Mesenchymal stem cell (in vitro differentiated cells and primary cell): ENCODE results near the gene GRIK4.

Experiments
- DNase-seq: peaks from one replicate; pipeline ENCODE4 v3.0.0-alpha.2; 2013
- H2AFZ ChIP-seq: one replicate; pipeline ENCODE4 v1.6.1; 2013; ENCODE audit warnings: low read depth, mild to moderate bottlenecking, control low read depth, inconsistent platforms, low read length, moderate library complexity
- H2AK5ac ChIP-seq: 2 replicates; pipeline ENCODE4 v1.6.1; 2013; ENCODE audit warnings: low read length, moderate library complexity, mild to moderate bottlenecking, inconsistent platforms; ENCODE audit not compliant: severe bottlenecking
- H2BK120ac ChIP-seq: one replicate; pipeline ENCODE4 v1.6.1; 2013; ENCODE audit warnings: low read depth, mild to moderate bottlenecking, inconsistent platforms, low read length, moderate library complexity
- H2BK12ac ChIP-seq, 2 experiments: one replicate each; pipeline ENCODE4 v1.6.1; 2013; ENCODE audit warnings: inconsistent platforms in 2 of 2, low read length in 2 of 2, mild to moderate bottlenecking in 2 of 2, moderate library complexity in 2 of 2, control low read depth in 1 of 2
- H2BK15ac ChIP-seq: one replicate; pipeline ENCODE4 v1.6.1; 2013; ENCODE audit warnings: mild to moderate bottlenecking, low read depth, inconsistent platforms; ENCODE audit not compliant: poor library complexity, severe bottlenecking
- H2BK5ac ChIP-seq: 2 replicates; pipeline ENCODE4 v1.6.1; 2013; ENCODE audit warnings: low read depth, mild to moderate bottlenecking, low read length, control low read depth, inconsistent platforms; ENCODE audit not compliant: poor library complexity, severe bottlenecking
- H3K14ac ChIP-seq, 2 experiments: one replicate each; pipeline ENCODE4 v1.6.1; 2013; ENCODE audit warnings: inconsistent platforms in 2 of 2, low read length in 2 of 2, control low read depth in 1 of 2, mild to moderate bottlenecking in 1 of 2, moderate library complexity in 1 of 2
- H3K18ac ChIP-seq, 2 experiments: one replicate each; pipeline ENCODE4 v1.6.1; 2013; ENCODE audit warnings: inconsistent platforms in 2 of 2, low read length in 2 of 2, control low read depth in 1 of 2, low read depth in 1 of 2, mild to moderate bottlenecking in 1 of 2
- H3K23ac ChIP-seq, 2 experiments: one replicate each; pipeline ENCODE4 v1.6.1; 2013; ENCODE audit warnings: inconsistent platforms in 2 of 2, low read length in 2 of 2, mild to moderate bottlenecking in 2 of 2, moderate library complexity in 2 of 2, control low read depth in 1 of 2
- H3K27ac ChIP-seq: 2 replicates; pipeline ENCODE4 v1.5.1; 2013; ENCODE audit warnings: mild to moderate bottlenecking, moderate library complexity, low read length, control low read depth, inconsistent platforms; ENCODE audit not compliant: poor library complexity, severe bottlenecking
- H3K27me3 ChIP-seq, 2 experiments: 2 replicates each; pipeline versions ENCODE4 v1.6.1 to v1.7.0; 2013; ENCODE audit warnings: low read length in 2 of 2, mild to moderate bottlenecking in 2 of 2, moderate library complexity in 2 of 2, control low read depth in 1 of 2, inconsistent platforms in 1 of 2; ENCODE audit not compliant: control insufficient read depth in 1 of 2, insufficient read depth in 1 of 2
- H3K36me3 ChIP-seq, 2 experiments: 2 replicates each; pipeline versions ENCODE4 v1.6.1 to v1.7.0; 2013; ENCODE audit warnings: low read length in 2 of 2, control low read depth in 1 of 2, inconsistent platforms in 1 of 2, low read depth in 1 of 2, mild to moderate bottlenecking in 1 of 2; ENCODE audit not compliant: insufficient read depth in 2 of 2, control insufficient read depth in 1 of 2
- H3K4ac ChIP-seq, 2 experiments: one replicate each; pipeline ENCODE4 v1.6.1; 2013; ENCODE audit warnings: inconsistent platforms in 2 of 2, low read length in 2 of 2, mild to moderate bottlenecking in 2 of 2, moderate library complexity in 2 of 2, control low read depth in 1 of 2, low read depth in 1 of 2
- H3K4me1 ChIP-seq: 2 replicates; pipeline ENCODE4 v1.6.1; 2013; ENCODE audit warnings: low read depth, low read length, control low read depth; ENCODE audit not compliant: control insufficient read depth, insufficient read depth
- H3K4me2 ChIP-seq: 2 replicates; pipeline ENCODE4 v1.6.1; 2013; ENCODE audit warnings: low read length, mild to moderate bottlenecking, inconsistent platforms; ENCODE audit not compliant: poor library complexity, severe bottlenecking
- H3K4me3 ChIP-seq, 2 experiments: 2 replicates each; pipeline versions ENCODE4 v1.5.1 to v1.7.0; 2013; ENCODE audit warnings: low read length in 2 of 2, mild to moderate bottlenecking in 2 of 2, control low read depth in 1 of 2, low read depth in 1 of 2; ENCODE audit not compliant: insufficient read depth in 1 of 2
- H3K79me1 ChIP-seq: replicated peaks from 2 replicates; pipeline ENCODE4 v1.6.1; 2013; ENCODE audit warnings: mild to moderate bottlenecking, control low read depth, low read length, inconsistent platforms; ENCODE audit not compliant: poor library complexity, severe bottlenecking
- H3K9ac ChIP-seq: 2 replicates; pipeline ENCODE4 v1.7.0; 2013; ENCODE audit warnings: mild to moderate bottlenecking, low read length, moderate library complexity
- H3K9me3 ChIP-seq: 2 replicates; pipeline ENCODE4 v1.7.0; 2013; ENCODE audit warnings: mild to moderate bottlenecking, low read length; ENCODE audit not compliant: control insufficient read depth
- H4K8ac ChIP-seq: one replicate; pipeline ENCODE4 v1.6.1; 2013; ENCODE audit warnings: inconsistent platforms, mild to moderate bottlenecking, low read length, moderate library complexity
- H4K91ac ChIP-seq: one replicate; pipeline ENCODE4 v1.6.1; 2013; ENCODE audit warnings: mild to moderate bottlenecking, low read length, inconsistent platforms
- WGBS: methylation state at CpG from one replicate; pipeline ENCODE4 v1.1.7; 2013; ENCODE audit warnings: mixed read lengths; 5-methylcytosine and 5-hydroxymethylcytosine counted together

GRIK4 gene

DNA sequence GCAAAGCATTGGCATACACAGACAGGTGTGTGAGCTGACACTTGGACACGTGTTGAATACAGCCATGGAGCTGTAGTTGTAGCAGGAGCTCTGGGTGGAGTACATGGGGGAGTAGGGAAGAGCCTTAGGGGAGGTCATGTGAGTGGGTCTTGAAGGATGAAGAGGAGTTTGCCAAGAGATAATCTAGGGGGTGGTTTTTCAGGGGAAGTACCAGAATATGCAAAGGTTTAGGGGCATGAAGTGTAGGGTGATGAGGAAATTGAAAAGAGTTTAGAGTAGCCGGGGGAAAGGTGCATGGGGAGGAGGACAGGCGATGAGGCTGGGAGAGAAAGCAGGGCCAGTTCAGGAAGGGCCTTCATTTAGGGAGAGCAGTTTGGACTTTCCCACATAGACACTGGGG, 74.5 kb downstream of the GRIK4 start:
- no peak overlapping the region for H2BK15ac ChIP-seq
- H2BK12ac ChIP-seq: no peak overlapping the region
- no peak overlapping the region for H3K14ac ChIP-seq
- H2AK5ac ChIP-seq: no peak overlapping the region
- H2BK5ac ChIP-seq: no peak overlapping the region
- H3K9ac ChIP-seq: no peak overlapping the region
- no peaks in the 10 kb centered on the region for H3K36me3 ChIP-seq
- H3K4me2 ChIP-seq: no peak overlapping the region
- no peak overlapping the region for H2BK120ac ChIP-seq
- H3K79me1 ChIP-seq: no peaks in the 10 kb centered on the region
- no peak overlapping the region for H3K4me3 ChIP-seq
- no peak overlapping the region for H2AFZ ChIP-seq
- WGBS: 68% methylated on average over 3 of the region's 3 CpGs
- no peak for DNase-seq
- H3K18ac ChIP-seq: no peak overlapping the region
- H3K23ac ChIP-seq: no peak overlapping the region
- no peak overlapping the region for H3K4ac ChIP-seq
- H3K4me1 ChIP-seq: peaks cover 2% of the 10 kb centered on the region
- peaks cover 17 to 49% of the 10 kb centered on the region in 2 experiments for H3K27me3 ChIP-seq
- no peak overlapping the region for H3K27ac ChIP-seq
- H4K91ac ChIP-seq: no peak overlapping the region
- H4K8ac ChIP-seq: no peak overlapping the region
- H3K9me3 ChIP-seq: peaks cover 14% of the 10 kb centered on the region

GRCh38 chr11:120586728-120587127, 75.2 kb downstream of the GRIK4 start:
- DNase-seq: no peak
- Histone ChIP-seq H2AK5ac (no peak overlapping the region), H3K79me1 (no peaks in the 10 kb centered on the region), H4K8ac (no peak overlapping the region), H3K27me3 (peaks cover 24 to 55% of the 10 kb centered on the region in 2 experiments), H3K9ac (no peak overlapping the region), H3K23ac (no peak overlapping the region), H3K18ac (no peak overlapping the region), H3K9me3 (peaks cover 14% of the 10 kb centered on the region), H2BK5ac (no peak overlapping the region), H3K36me3 (no peaks in the 10 kb centered on the region), H4K91ac (no peak overlapping the region), H2BK12ac (no peak overlapping the region), H3K4ac (no peak overlapping the region), H2BK120ac (no peak overlapping the region), H3K14ac (no peak overlapping the region), H3K4me3 (no peak overlapping the region), H2AFZ (no peak overlapping the region), H3K4me1 (peaks cover 2% of the 10 kb centered on the region), H2BK15ac (no peak overlapping the region), H3K4me2 (no peak overlapping the region), H3K27ac (no peak overlapping the region)
- 96% methylated on average over 7 of the region's 7 CpGs for WGBS

- Histone ChIP-seq H3K27ac (no peak overlapping the region), H3K4me1 (peaks cover 2% of the 10 kb centered on the region), H2BK5ac (no peak overlapping the region), H3K14ac (no peak overlapping the region), H2AFZ (no peak overlapping the region), H2BK15ac (no peak overlapping the region), H3K23ac (no peak overlapping the region), H3K18ac (no peak overlapping the region), H3K4me3 (no peak overlapping the region), H2BK120ac (no peak overlapping the region), H2BK12ac (no peak overlapping the region), H3K36me3 (no peaks in the 10 kb centered on the region), H4K8ac (no peak overlapping the region), H3K4ac (no peak overlapping the region), H3K4me2 (no peak overlapping the region), H4K91ac (no peak overlapping the region), H3K79me1 (no peaks in the 10 kb centered on the region), H3K27me3 (peaks cover 30 to 61% of the 10 kb centered on the region in 2 experiments), H3K9ac (no peak overlapping the region), H3K9me3 (peaks cover 14% of the 10 kb centered on the region), H2AK5ac (no peak overlapping the region)
- WGBS: 88% methylated on average over 4 of the region's 4 CpGs
- no peak for DNase-seq
Measured at GRCh38 chr11:120587299-120587698, 75.8 kb downstream of the GRIK4 start.

- Histone ChIP-seq H3K27me3 (peaks cover 36 to 59% of the 10 kb centered on the region in 2 experiments), H4K8ac (no peak overlapping the region), H2BK12ac (no peak overlapping the region), H3K4me3 (no peak overlapping the region), H3K4me1 (peaks cover 2% of the 10 kb centered on the region), H3K14ac (no peak overlapping the region), H3K4me2 (no peak overlapping the region), H3K27ac (no peak overlapping the region), H3K23ac (no peak overlapping the region), H3K79me1 (no peaks in the 10 kb centered on the region), H4K91ac (no peak overlapping the region), H2AK5ac (no peak overlapping the region), H3K18ac (no peak overlapping the region), H3K4ac (no peak overlapping the region), H3K9me3 (peaks cover 2% of the 10 kb centered on the region), H2BK15ac (no peak overlapping the region), H3K9ac (no peak overlapping the region), H2BK5ac (no peak overlapping the region), H2AFZ (no peak overlapping the region), H3K36me3 (no peaks in the 10 kb centered on the region), H2BK120ac (no peak overlapping the region)
- WGBS: 76% methylated on average over 9 of the region's 11 CpGs
- no peak for DNase-seq
Measured at GRCh38 chr11:120589376-120589775, 77.8 kb downstream of the GRIK4 start.
